PC-3 (cell line): ENCODE measurements around the gene PREX1. TPM values are rescaled to one million over a fixed set of nuclear protein-coding genes. Genes with fewer than 3 reads are reported as not detected.

ENCODE experiments used
- ATAC-seq: fragments of 200-7000 bp; cut with Tn5 transposase; 2 replicates; pipeline ENCODE4 v1.9.1; 2020; ENCODE audit warnings: mild to moderate bottlenecking, moderate library complexity
- BruUV-seq: library from RNA; stranded (reverse); fragments of 400-500 nt; replicated peaks from 2 replicates; lab custom pipeline; 2021; lab: Mats Ljungman, UMichigan
- CTCF ChIA-PET: fragments of 300-600 bp; sonication (Branson Sonifier 250); formaldehyde crosslinking; loops from one replicate; lab custom pipeline; 2022; ENCODE audit warnings: antibody characterized with exemption; lab: Charles Lee
- POLR2A ChIA-PET: fragments of 300-600 bp; sonication (Branson Sonifier 250); formaldehyde crosslinking; loops from one replicate; lab custom pipeline; 2022; ENCODE audit warnings: antibody characterized with exemption; ENCODE audit not compliant: unreplicated experiment; lab: Charles Lee
- DNase-seq: peaks from one replicate; pipeline ENCODE4 v3.0.0-alpha.2; 2015
- H2AFZ ChIP-seq: fragments of 300-600 bp; sonication (generic); 2 replicates; pipeline ENCODE4 v1.6.0; 2016; ENCODE audit warnings: antibody characterized with exemption, low read length
- H3F3A ChIP-seq: fragments of 300-600 bp; sonication (generic); one replicate; pipeline ENCODE4 v1.6.0; 2017; ENCODE audit warnings: antibody characterized with exemption, low read length, control low read depth, mild to moderate bottlenecking; ENCODE audit not compliant: unreplicated experiment
- H3K27ac ChIP-seq: fragments of 300-600 bp; sonication (generic); 2 replicates; pipeline ENCODE4 v1.5.1; 2016; ENCODE audit warnings: mild to moderate bottlenecking, low read length
- H3K27me3 ChIP-seq: fragments of 300-600 bp; sonication (generic); 2 replicates; pipeline ENCODE4 v1.6.1; 2016; ENCODE audit warnings: low read length, mixed read lengths
- H3K36me3 ChIP-seq: fragments of 300-600 bp; sonication (generic); 2 replicates; pipeline ENCODE4 v1.6.1; 2016; ENCODE audit warnings: low read depth, mixed run types, low read length, mixed read lengths
- H3K4me1 ChIP-seq: fragments of 300-600 bp; sonication (generic); 2 replicates; pipeline ENCODE4 v1.5.1; 2016; ENCODE audit warnings: low read length; ENCODE audit not compliant: insufficient read depth
- H3K4me2 ChIP-seq: fragments of 300-600 bp; sonication (generic); 2 replicates; pipeline ENCODE4 v1.6.0; 2016; ENCODE audit warnings: low read length
- H3K4me3 ChIP-seq: fragments of 300-600 bp; sonication (generic); 2 replicates; pipeline ENCODE4 v1.5.1; 2016; ENCODE audit warnings: mild to moderate bottlenecking, low read length, mixed read lengths
- H3K79me2 ChIP-seq: fragments of 300-600 bp; sonication (generic); 2 replicates; pipeline ENCODE4 v1.6.1; 2017; ENCODE audit warnings: low read length, mixed read lengths
- H3K9ac ChIP-seq: fragments of 300-600 bp; sonication (generic); 2 replicates; pipeline ENCODE4 v1.6.0; 2016; ENCODE audit warnings: mild to moderate bottlenecking, low read length
- H3K9me2 ChIP-seq: fragments of 300-600 bp; sonication (generic); replicated peaks from 2 replicates; pipeline ENCODE4 v1.6.1; 2016; ENCODE audit warnings: mixed run types, low read length, mixed read lengths
- H3K9me3 ChIP-seq: fragments of 300-600 bp; sonication (generic); 2 replicates; pipeline ENCODE4 v1.6.1; 2016; ENCODE audit warnings: low read length, mixed read lengths
- H4K20me1 ChIP-seq: fragments of 300-600 bp; sonication (generic); 2 replicates; pipeline ENCODE4 v1.6.1; 2016; ENCODE audit warnings: low read length, mixed read lengths
- EZH2 ChIP-seq: fragments of 300-600 bp; sonication (generic); IDR thresholded peaks from one replicate; pipeline ENCODE4 v1.6.1; 2017; ENCODE audit warnings: antibody characterized with exemption, mild to moderate bottlenecking, low read length; ENCODE audit not compliant: unreplicated experiment
- EZH2phosphoT487 ChIP-seq: fragments of 300-600 bp; sonication (generic); IDR thresholded peaks from 2 replicates; pipeline ENCODE4 v1.6.1; 2018; ENCODE audit warnings: mild to moderate bottlenecking, antibody characterized with exemption, low read length, borderline replicate concordance
- intact Hi-C: fragments of 100-400 bp; cut with micrococcal nuclease; formaldehyde crosslinking; loops from 2 replicates; pipeline ENCODE4 v1.9.0; 2023
- total RNA-seq: library from RNA; depleted of rRNA; stranded (reverse); fragments of >200 nt; gene quantifications from 2 replicates; pipeline ENCODE4 v1.2.3, GENCODE V29; 2014
- TF ChIP-seq, protein P1 (sequence below): fragments of 300-600 bp; sonication (generic); conservative IDR thresholded peaks from 2 replicates; pipeline ENCODE4 v1.5.1; 2017; ENCODE audit warnings: antibody characterized with exemption, low read depth, mild to moderate bottlenecking, low read length

Gene PREX1
- total RNA-seq, 1 experiment from 2014 or later: 22.1 TPM

DNA sequence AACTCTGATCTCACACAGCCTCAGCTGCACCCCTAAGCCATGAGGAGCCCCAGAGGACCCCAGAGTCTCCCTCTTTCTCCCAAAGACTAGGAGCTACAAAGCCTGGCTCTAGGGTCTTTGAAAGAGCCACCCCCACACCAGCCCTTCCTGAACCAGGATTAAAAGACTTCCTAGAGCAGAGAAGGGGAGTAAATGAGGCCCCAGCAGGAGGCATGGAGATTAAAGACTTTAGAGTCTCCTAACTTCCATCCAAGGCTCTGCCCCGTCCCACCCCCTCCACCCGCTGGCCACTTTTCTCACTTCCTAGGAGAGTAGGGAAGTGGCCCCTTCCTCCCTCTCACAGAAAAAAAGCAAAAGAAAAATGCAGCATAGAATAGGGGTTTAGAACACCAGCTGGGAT lies 1.7 kb downstream of the PREX1 start:
- CTCF ChIA-PET: no interaction called here
- Histone ChIP-seq H3K9ac (no peak overlapping the region), H3K27ac (no peak overlapping the region), H3K36me3 (no peaks in the 10 kb centered on the region), H3K4me3 (peak overlapping the region; percentile 71; the same call in 1 of the 2 replicates), H3F3A (no peaks in the 10 kb centered on the region), H3K9me2 (no peaks in the 10 kb centered on the region), H3K9me3 (no peaks in the 10 kb centered on the region), H3K27me3 (no peaks in the 10 kb centered on the region), H3K79me2 (peaks cover 35% of the 10 kb centered on the region), H2AFZ (no peak overlapping the region), H3K4me1 (peaks cover 60% of the 10 kb centered on the region), H3K4me2 (peak overlapping the region; percentile 84), H4K20me1 (no peaks in the 10 kb centered on the region)
- BruUV-seq: no TSS peak
- ATAC-seq: no peak
- no peak for DNase-seq
- intact Hi-C loops: loop anchor here (10.0 kb wide), 1 partner anchor 111 kb away; no protein-coding TSS in a partner anchor
- TF ChIP-seq, protein P1, sequence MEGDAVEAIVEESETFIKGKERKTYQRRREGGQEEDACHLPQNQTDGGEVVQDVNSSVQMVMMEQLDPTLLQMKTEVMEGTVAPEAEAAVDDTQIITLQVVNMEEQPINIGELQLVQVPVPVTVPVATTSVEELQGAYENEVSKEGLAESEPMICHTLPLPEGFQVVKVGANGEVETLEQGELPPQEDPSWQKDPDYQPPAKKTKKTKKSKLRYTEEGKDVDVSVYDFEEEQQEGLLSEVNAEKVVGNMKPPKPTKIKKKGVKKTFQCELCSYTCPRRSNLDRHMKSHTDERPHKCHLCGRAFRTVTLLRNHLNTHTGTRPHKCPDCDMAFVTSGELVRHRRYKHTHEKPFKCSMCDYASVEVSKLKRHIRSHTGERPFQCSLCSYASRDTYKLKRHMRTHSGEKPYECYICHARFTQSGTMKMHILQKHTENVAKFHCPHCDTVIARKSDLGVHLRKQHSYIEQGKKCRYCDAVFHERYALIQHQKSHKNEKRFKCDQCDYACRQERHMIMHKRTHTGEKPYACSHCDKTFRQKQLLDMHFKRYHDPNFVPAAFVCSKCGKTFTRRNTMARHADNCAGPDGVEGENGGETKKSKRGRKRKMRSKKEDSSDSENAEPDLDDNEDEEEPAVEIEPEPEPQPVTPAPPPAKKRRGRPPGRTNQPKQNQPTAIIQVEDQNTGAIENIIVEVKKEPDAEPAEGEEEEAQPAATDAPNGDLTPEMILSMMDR: no peak
- POLR2A ChIA-PET: no interaction called here

DNA sequence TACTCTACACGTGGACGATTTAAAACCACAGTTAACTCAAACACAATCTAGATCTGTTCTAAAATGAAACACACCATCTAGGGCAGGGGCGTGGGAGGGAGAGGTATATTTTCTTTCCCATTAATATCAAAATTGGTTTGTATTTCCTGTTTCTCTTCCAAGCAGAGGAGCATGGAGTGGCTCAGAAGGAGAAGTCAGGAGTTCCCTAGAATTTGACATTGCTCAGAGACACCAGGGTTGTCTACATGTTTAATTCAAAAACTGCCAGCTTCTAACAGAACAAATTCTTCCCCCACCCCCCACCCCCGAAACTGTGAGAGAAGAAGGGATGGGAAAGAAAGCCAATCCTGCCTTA lies 2.3 kb downstream of the PREX1 start:
- BruUV-seq: no TSS peak
- Histone ChIP-seq H3K4me3 (peak overlapping the region; percentile 71; the same call in 1 of the 2 replicates), H2AFZ (no peak overlapping the region), H3K9me3 (no peaks in the 10 kb centered on the region), H3K27me3 (no peaks in the 10 kb centered on the region), H3K36me3 (no peaks in the 10 kb centered on the region), H3K79me2 (peaks cover 35% of the 10 kb centered on the region), H3K9ac (no peak overlapping the region), H3F3A (no peaks in the 10 kb centered on the region), H3K4me2 (peak overlapping the region; percentile 84), H3K4me1 (peaks cover 56% of the 10 kb centered on the region), H3K27ac (no peak overlapping the region), H3K9me2 (no peaks in the 10 kb centered on the region), H4K20me1 (no peaks in the 10 kb centered on the region)
- TF ChIP-seq EZH2phosphoT487: no peak
- TF ChIP-seq, protein P1: no peak
- no peak for TF ChIP-seq EZH2
- intact Hi-C loops: loop anchor here (10.0 kb wide), 1 partner anchor 111 kb away; no protein-coding TSS in a partner anchor
- DNase-seq (no peak), ATAC-seq (no peak)
- ChIA-PET CTCF (no interaction called here), POLR2A (interaction anchor here (0.6 kb wide), 1 partner anchor 1037 kb away, joined by 3 read pairs; no protein-coding TSS in a partner anchor)

DNA sequence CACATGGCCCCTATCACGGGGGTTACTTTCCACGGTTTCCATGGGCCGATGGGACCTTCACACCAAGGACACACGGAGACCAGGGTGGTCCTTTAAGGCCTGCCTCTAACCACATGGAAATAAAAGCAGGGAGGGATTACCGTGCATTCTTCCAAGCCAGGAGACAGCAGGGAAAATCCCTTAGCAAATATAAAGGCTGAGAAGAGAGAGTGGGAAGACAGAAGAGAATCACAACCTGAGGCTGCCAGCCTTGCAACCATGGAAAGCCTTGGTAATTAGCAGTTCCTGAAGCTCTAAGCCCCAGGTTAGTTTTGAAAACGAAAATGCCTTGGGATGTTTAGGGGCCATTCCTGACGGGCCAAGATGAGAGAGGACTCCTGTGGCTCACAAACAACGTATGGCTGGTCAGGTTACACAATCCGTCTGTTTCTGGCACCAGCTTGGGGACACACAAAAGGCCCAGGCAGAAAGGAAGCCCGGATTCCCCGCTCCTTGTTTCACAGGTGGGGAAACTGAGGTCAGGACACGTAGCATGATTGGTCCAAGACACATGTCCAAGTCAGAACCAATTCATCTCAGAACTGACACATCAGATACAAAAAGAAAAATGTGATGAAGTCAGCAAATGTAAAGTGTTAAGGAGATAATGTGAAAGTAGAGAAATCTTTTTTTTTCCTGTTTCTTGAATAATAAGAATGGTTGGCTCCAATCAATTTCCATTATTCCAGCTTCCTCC lies 2.8 kb downstream of the PREX1 start:
- ChIA-PET CTCF (no interaction called here), POLR2A (interaction anchor here (0.6 kb wide), 1 partner anchor 1036 kb away, joined by 3 read pairs; no protein-coding TSS in a partner anchor)
- BruUV-seq: no TSS peak
- Histone ChIP-seq H3K4me1 (peaks cover 56% of the 10 kb centered on the region), H3K79me2 (peaks cover 35% of the 10 kb centered on the region), H3K36me3 (no peaks in the 10 kb centered on the region), H2AFZ (no peak overlapping the region), H3K9ac (no peak overlapping the region; the same call in 1 of the 2 replicates), H3K9me2 (no peaks in the 10 kb centered on the region), H4K20me1 (no peaks in the 10 kb centered on the region), H3K9me3 (no peaks in the 10 kb centered on the region), H3K27ac (peak overlapping the region; percentile 21), H3K4me2 (peak overlapping the region; percentile 84), H3K4me3 (peak overlapping the region; percentile 2; the same call in 1 of the 2 replicates), H3K27me3 (no peaks in the 10 kb centered on the region), H3F3A (no peaks in the 10 kb centered on the region)
- intact Hi-C loops: loop anchor here (10.0 kb wide), 1 partner anchor 110 kb away; no protein-coding TSS in a partner anchor
- ATAC-seq: no peak
- DNase-seq: no peak
- TF ChIP-seq, protein P1: no peak
- no peak for TF ChIP-seq EZH2phosphoT487
- no peak for TF ChIP-seq EZH2
